ENCODE data around the gene IL4R. TPM values are rescaled to one million over a fixed set of nuclear protein-coding genes. Genes with fewer than 3 reads are reported as not detected.

Gene IL4R
- total and polyA plus RNA-seq, 2 of the 8 experiments (the other 6 are each of a cell fraction or from before 2014, with no cell fraction given), result 29.1 to 29.4 TPM

- no peaks in the 10 kb centered on the region for H4K20me1 ChIP-seq (replicated peaks in 1 of 2; ENCODE audit: control insufficient read depth in 1 of 2, insufficient read depth in 2 of 2, low read length in 2 of 2)
- no peak overlapping the region for H2BK20ac ChIP-seq (ENCODE audit: low read length)
- H4K5ac ChIP-seq (ENCODE audit: insufficient read length, low read depth, low read length), result no peak overlapping the region
- H3K9ac ChIP-seq (replicated peaks in 1 of 4; ENCODE audit: extremely low read depth in 1 of 4, low read depth in 3 of 4, low read length in 3 of 4), result no peak overlapping the region
- no peaks in the 10 kb centered on the region for H3K79me1 ChIP-seq (ENCODE audit: low read depth, low read length)
- H3K27ac ChIP-seq (ENCODE audit: low read depth, low read length), result no peak overlapping the region
- ChIA-PET POLR2A (ENCODE audit: partially characterized antibody) (interaction anchor here (1.0 to 1.1 kb wide), 2 partner anchors 20 to 197 kb away, joined by 3 read pairs; no protein-coding TSS in a partner anchor), CTCF (ENCODE audit: partially characterized antibody) (interaction anchor here (0.8 to 1.2 kb wide), 2 partner anchors 13 to 74 kb away, joined by 3 to 4 read pairs; no protein-coding TSS in a partner anchor)
- DNase-seq (ENCODE audit: low read depth in 1 of 2, low spot score in 2 of 2), result no peak
- H3K56ac ChIP-seq (replicated peaks; ENCODE audit: insufficient read length, low read depth, low read length), result no peak overlapping the region
- H3K4me3 ChIP-seq (ENCODE audit: extremely low read depth in 1 of 4, insufficient read depth in 2 of 4, low read depth in 3 of 4, low read length in 4 of 4), result no peak overlapping the region
- no peak overlapping the region for H3K4me2 ChIP-seq (ENCODE audit: insufficient read depth in 1 of 2, low read depth in 2 of 2, low read length in 2 of 2)
- H2BK15ac ChIP-seq (ENCODE audit: low read length), result no peak overlapping the region
- no peak overlapping the region for H3K18ac ChIP-seq (ENCODE audit: extremely low read depth, low read length)
- no peak for FAIRE-seq
- H2AK5ac ChIP-seq (ENCODE audit: low read depth, low read length), result no peak overlapping the region
- H3K36me3 ChIP-seq (ENCODE audit: control insufficient read depth in 2 of 4, insufficient read depth in 4 of 4, low read length in 3 of 4), result no peaks in the 10 kb centered on the region
- H2BK5ac ChIP-seq (ENCODE audit: low read depth, low read length), result no peak overlapping the region
- H2BK12ac ChIP-seq (ENCODE audit: low read depth, low read length), result no peak overlapping the region
- H3K4ac ChIP-seq (replicated peaks; ENCODE audit: insufficient read length, low read depth, low read length), result no peak overlapping the region
- no peaks in the 10 kb centered on the region for H3K9me3 ChIP-seq (ENCODE audit: insufficient read depth in 2 of 2, low read depth in 1 of 2, low read length in 1 of 2)
- H3K23me2 ChIP-seq (ENCODE audit: low read depth, low read length), result no peaks in the 10 kb centered on the region
- H4K8ac ChIP-seq (ENCODE audit: extremely low read depth, insufficient read depth, low read length), result no peak overlapping the region
- no peaks in the 10 kb centered on the region; a peak in 2 of 7 replicates for H3K4me1 ChIP-seq (replicated peaks in 1 of 4; ENCODE audit: control insufficient read depth in 3 of 4, insufficient read depth in 4 of 4, low read length in 3 of 4)
- no peaks in the 10 kb centered on the region for H3K79me2 ChIP-seq (ENCODE audit: control insufficient read depth in 1 of 2, insufficient read depth in 2 of 2, low read length in 2 of 2)
- no peak overlapping the region for H4K91ac ChIP-seq (replicated peaks; ENCODE audit: insufficient read length, low read length)
- no peak overlapping the region for H3K14ac ChIP-seq (ENCODE audit: insufficient read length)
- no peak overlapping the region for H2AFZ ChIP-seq (ENCODE audit: low read length)
- no peaks in the 10 kb centered on the region; a peak in 1 of 7 replicates for H3K27me3 ChIP-seq (replicated peaks in 1 of 4; ENCODE audit: control insufficient read depth in 3 of 4, extremely low read depth in 1 of 4, insufficient read depth in 3 of 4, low read length in 3 of 4)
- H2BK120ac ChIP-seq (replicated peaks; ENCODE audit: low read depth, low read length), result no peak overlapping the region
- TF ChIP-seq CHD2 (IDR thresholded peaks at IDR 0.05; ENCODE audit: low read length), result no peak
- TF ChIP-seq RBBP5 (IDR thresholded peaks at IDR 0.05; ENCODE audit: borderline replicate concordance, low read depth, low read length), result no peak
- TF ChIP-seq CHD1 (IDR thresholded peaks at IDR 0.05; ENCODE audit: low read depth, low read length), result no peak
- TF ChIP-seq JUN (IDR thresholded peaks at IDR 0.05; ENCODE audit: low read depth, low read length), result no peak
- no peak for TF ChIP-seq MAFK (IDR thresholded peaks at IDR 0.05; ENCODE audit: low read depth, low read length)
- TF ChIP-seq YY1 (IDR thresholded peaks at IDR 0.05; ENCODE audit: low read depth, low read length), result no peak
- no peak for TF ChIP-seq TBP (IDR thresholded peaks at IDR 0.05; ENCODE audit: low read depth, low read length)
- TF ChIP-seq SP4 (IDR thresholded peaks at IDR 0.05; ENCODE audit: low read length), result no peak
- TF ChIP-seq EZH2 (IDR thresholded peaks at IDR 0.05; ENCODE audit: low read depth, low read length, severe bottlenecking), result no peak
- TF ChIP-seq SP1 (IDR thresholded peaks at IDR 0.05; ENCODE audit: low read depth, low read length), result no peak
- H3K23ac ChIP-seq (ENCODE audit: insufficient read length), result no peak overlapping the region
Measured at GRCh38 chr16:27381236-27381635, 67.5 kb downstream of the IL4R start.

Data from H1 (cell line).